Tibial artery (tissue), 4 donors: Measurements from ENCODE around the gene BIRC3.
"Not testable (repeated sequence)": the region's sequence is repeated elsewhere in the genome, so short reads cannot be mapped to it uniquely, and the experiment has no call there.

Experiments used
- DNase-seq, 2 donors: peaks; one replicate each; pipeline ENCODE4 v3.0.0-alpha.2; 2019
- H3K27ac ChIP-seq, 2 donors: fragments of 200-600 bp; sonication (generic) in 1 of 2; 1 replicate in 1 of 2; 2 replicates in 1 of 2; pipeline ENCODE4 v1.5.1; 2018 to 2019; ENCODE audit warnings: mild to moderate bottlenecking in 1 of 2
- H3K27me3 ChIP-seq, 2 donors: fragments of 200-600 bp; sonication (generic) in 1 of 2; one replicate each; pipeline versions ENCODE4 v1.5.1 to v1.6.0; 2016 to 2019
- H3K36me3 ChIP-seq, 3 donors: fragments of 200-600 bp; sonication (generic) in 2 of 3; one replicate each; pipeline ENCODE4 v1.5.1; 2016 to 2019; ENCODE audit warnings: mild to moderate bottlenecking in 2 of 3
- H3K4me1 ChIP-seq, 4 donors: fragments of 200-600 bp; sonication (generic) in 2 of 4; 1 replicate in 3 of 4; 2 replicates in 1 of 4; pipeline ENCODE4 v1.5.1; 2016 to 2019
- H3K4me3 ChIP-seq, 2 donors: fragments of 200-600 bp; sonication (generic) in 1 of 2; 1 replicate in 1 of 2; 2 replicates in 1 of 2; pipeline ENCODE4 v1.5.1; 2018 to 2019; ENCODE audit warnings: mild to moderate bottlenecking in 2 of 2
- H3K9me3 ChIP-seq, 3 donors: fragments of 200-600 bp; sonication (generic) in 1 of 3; one replicate each; pipeline ENCODE4 v1.5.1; 2016 to 2019
- intact Hi-C: fragments of 100-400 bp; cut with DNase I; formaldehyde crosslinking; loops from one replicate; pipeline ENCODE4 v1.15.0; 2023; ENCODE audit warnings: low total_unique reads
- TF ChIP-seq, protein P1 (sequence below), 2 experiments: fragments of 200-600 bp in 1 of 2; fragments of 450-650 bp in 1 of 2; IDR thresholded peaks; one replicate each; pipeline ENCODE4 v1.5.1; 2017 to 2019; ENCODE audit warnings: antibody characterized with exemption in 2 of 2, mild to moderate bottlenecking in 1 of 2, moderate library complexity in 1 of 2

The BIRC3 gene

DNA sequence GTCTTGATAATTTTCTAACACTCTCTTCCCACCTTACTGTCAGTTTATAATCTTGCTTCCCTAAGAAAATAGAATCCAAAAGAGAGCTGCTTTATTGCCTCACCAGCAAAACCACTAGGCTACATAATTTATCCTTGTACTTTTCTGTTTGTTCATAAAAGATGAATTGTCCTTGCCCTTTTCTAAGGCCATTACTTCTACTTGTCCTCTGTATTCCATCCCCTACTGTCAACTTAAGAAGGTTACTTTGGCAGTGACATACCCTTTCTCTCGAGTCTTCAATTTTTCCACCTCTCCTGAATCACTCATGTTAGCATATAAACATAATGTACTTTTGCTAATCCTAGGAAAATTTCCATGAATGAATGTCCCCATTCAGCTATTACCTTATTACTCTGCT is 47.7 kb downstream of the BIRC3 start:
- H3K4me3 ChIP-seq = no peak overlapping the region
- peaks cover 71 to 81% (median 81%) of the 10 kb centered on the region in 3 donors for H3K36me3 ChIP-seq
- peaks cover 0 to 13% (median 5%) of the 10 kb centered on the region in 4 donors for H3K4me1 ChIP-seq
- H3K27me3 ChIP-seq = no peaks in the 10 kb centered on the region
- no peak for DNase-seq
- H3K27ac ChIP-seq = no peak overlapping the region
- intact Hi-C loops = no loop called here
- no peaks in the 10 kb centered on the region for H3K9me3 ChIP-seq
- TF ChIP-seq, protein P1, sequence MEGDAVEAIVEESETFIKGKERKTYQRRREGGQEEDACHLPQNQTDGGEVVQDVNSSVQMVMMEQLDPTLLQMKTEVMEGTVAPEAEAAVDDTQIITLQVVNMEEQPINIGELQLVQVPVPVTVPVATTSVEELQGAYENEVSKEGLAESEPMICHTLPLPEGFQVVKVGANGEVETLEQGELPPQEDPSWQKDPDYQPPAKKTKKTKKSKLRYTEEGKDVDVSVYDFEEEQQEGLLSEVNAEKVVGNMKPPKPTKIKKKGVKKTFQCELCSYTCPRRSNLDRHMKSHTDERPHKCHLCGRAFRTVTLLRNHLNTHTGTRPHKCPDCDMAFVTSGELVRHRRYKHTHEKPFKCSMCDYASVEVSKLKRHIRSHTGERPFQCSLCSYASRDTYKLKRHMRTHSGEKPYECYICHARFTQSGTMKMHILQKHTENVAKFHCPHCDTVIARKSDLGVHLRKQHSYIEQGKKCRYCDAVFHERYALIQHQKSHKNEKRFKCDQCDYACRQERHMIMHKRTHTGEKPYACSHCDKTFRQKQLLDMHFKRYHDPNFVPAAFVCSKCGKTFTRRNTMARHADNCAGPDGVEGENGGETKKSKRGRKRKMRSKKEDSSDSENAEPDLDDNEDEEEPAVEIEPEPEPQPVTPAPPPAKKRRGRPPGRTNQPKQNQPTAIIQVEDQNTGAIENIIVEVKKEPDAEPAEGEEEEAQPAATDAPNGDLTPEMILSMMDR (IDR thresholded peaks at IDR 0.05) = no peak

DNA sequence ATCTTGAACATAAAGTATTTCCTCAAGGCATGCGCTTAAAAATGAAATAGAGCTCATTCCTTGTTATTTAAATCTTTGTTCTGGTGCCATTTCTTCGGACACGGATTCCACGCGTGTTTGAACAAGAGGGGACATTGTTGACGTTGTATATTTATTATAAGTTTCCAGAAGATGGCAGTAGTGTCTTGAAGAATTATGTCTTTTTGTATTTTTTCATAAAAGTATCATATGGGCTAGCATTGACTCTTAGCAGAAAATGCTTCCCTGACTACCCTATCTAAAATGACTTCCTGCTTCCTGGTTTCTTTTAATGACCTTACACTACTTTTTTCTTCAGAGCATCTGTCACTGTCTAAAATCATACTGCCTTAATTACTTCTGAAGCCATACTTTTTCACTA is 50.1 kb downstream of the BIRC3 start:
- TF ChIP-seq, protein P1 (IDR thresholded peaks at IDR 0.05) = no peak
- H3K36me3 ChIP-seq = peaks cover 55 to 65% (median 62%) of the 10 kb centered on the region in 3 donors

DNA sequence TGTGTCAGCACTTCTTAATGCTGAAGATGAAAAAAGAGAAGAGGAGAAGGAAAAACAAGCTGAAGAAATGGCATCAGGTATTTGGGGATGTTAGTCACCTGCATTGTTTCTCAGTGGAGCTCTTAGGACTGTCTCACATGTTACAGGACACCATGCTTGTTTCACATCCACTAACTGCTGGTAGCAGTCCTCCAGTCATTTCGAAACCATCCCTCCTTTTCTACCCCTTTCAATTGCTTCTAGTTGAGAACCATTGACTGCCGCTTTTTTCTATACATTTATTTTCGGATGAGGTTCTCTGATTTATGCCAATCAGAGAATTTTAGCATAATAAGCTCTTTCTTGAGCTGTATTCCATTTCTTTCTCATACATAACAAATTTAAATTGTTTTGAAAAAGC is 51.2 kb downstream of the BIRC3 start:
- Histone ChIP-seq H3K27ac (no peak overlapping the region), H3K36me3 (peaks cover 48 to 54% (median 53%) of the 10 kb centered on the region in 3 donors), H3K4me3 (no peak overlapping the region), H3K4me1 (peaks cover 0 to 9% (median 4%) of the 10 kb centered on the region in 4 donors), H3K9me3 (no peaks in the 10 kb centered on the region), H3K27me3 (no peaks in the 10 kb centered on the region)
- intact Hi-C loops = no loop called here
- no peak for DNase-seq
- TF ChIP-seq, protein P1 (IDR thresholded peaks at IDR 0.05) = no peak

More for the DNA sequence above, 50.1 kb downstream of the BIRC3 start:
- Histone ChIP-seq H3K9me3 (no peaks in the 10 kb centered on the region), H3K4me1 (peaks cover 0 to 9% (median 4%) of the 10 kb centered on the region in 4 donors), H3K27me3 (no peaks in the 10 kb centered on the region), H3K27ac (no peak overlapping the region), H3K4me3 (no peak overlapping the region)
- DNase-seq = no peak
- intact Hi-C loops = no loop called here

DNA sequence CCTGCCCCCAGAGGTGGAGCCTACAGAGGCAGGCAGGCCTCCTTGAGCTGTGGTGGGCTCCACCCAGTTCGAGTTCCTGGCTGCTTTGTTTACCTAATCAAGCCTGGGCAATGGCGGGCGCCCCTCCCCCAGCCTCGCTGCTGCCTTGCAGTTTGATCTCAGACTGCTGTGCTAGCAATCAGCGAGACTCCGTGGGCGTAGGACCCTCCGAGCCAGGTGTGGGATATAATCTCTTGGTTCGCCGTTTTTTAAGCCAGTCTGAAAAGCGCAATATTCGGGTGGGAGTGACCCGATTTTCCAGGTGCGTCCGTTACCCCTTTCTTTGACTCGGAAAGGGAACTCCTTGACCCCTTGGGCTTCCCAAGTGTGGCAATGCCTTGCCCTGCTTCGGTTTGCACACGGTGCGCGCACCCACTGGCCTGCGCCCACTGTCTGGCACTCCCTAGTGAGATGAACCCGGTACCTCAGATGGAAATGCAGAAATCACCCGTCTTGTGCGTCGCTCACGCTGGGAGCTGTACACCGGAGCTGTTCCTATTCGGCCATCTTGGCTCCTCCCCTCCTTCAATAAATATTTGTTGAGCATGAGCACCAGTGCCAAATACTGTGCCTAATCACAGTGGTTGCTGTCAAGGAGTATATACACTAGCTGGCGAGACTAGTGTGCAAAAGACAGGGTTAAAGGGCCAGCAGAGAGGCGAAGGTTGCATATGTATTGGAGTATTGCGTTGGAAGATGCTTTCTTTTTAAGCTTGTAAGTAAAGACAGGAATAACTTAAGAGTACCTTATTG is 57.5 kb downstream of the BIRC3 start:
- H3K27ac ChIP-seq, intact Hi-C loops, DNase-seq, H3K27me3 ChIP-seq, H3K4me1 ChIP-seq, H3K4me3 ChIP-seq, H3K9me3 ChIP-seq: not testable (repeated sequence)
- H3K36me3 ChIP-seq = peaks cover 27 to 35% (median 32%) of the 10 kb centered on the region in 3 donors

DNA sequence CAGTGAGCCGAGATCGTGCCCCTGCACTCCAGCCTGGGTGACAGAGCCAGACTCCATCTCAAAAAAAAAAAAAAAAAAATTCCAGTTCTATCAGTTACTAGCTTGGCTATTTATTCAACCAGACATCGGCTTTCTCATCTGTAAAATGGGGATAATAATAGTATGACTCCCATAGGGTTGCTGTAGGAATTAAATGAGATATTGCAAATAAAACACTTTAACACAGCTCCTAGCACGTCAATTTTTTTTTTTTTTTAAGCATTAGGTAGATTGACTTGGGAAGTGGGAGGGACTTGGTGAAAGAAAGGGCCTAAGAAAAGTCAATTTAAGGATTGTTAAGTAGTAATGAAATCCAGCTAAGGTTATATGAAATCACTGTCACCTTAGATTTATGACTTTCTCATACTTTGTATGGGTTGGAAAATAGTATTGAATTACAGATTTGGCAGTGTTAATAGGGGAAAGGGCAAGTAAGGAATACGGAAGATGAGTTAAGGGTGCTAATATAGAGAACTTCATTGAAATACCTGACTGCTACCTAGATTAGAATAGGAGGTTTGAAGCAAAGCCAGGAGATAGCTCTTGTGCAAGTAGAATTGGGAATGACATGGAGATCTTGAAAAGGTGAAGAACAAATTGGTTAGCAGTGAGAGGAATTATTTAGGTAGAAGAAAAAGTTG is 58.6 kb downstream of the BIRC3 start:
- TF ChIP-seq, protein P1 (IDR thresholded peaks at IDR 0.05) = no peak
- Histone ChIP-seq H3K4me1 (no peaks in the 10 kb centered on the region), H3K9me3 (no peaks in the 10 kb centered on the region), H3K36me3 (peaks cover 37 to 44% (median 42%) of the 10 kb centered on the region in 3 donors), H3K27ac (no peak overlapping the region), H3K4me3 (no peak overlapping the region), H3K27me3 (no peaks in the 10 kb centered on the region)
- intact Hi-C loops = no loop called here
- no peak for DNase-seq

DNA sequence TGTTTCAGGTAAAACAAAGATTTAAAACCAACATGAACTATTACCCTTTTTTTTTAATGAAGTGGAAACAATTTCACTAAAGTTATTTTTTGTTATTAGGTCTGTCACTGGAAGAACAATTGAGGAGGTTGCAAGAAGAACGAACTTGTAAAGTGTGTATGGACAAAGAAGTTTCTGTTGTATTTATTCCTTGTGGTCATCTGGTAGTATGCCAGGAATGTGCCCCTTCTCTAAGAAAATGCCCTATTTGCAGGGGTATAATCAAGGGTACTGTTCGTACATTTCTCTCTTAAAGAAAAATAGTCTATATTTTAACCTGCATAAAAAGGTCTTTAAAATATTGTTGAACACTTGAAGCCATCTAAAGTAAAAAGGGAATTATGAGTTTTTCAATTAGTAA is 60.6 kb downstream of the BIRC3 start:
- intact Hi-C loops = no loop called here
- Histone ChIP-seq H3K27me3 (no peaks in the 10 kb centered on the region), H3K9me3 (no peaks in the 10 kb centered on the region), H3K4me3 (no peak overlapping the region), H3K36me3 (peaks cover 39 to 53% (median 51%) of the 10 kb centered on the region in 3 donors), H3K4me1 (no peaks in the 10 kb centered on the region), H3K27ac (no peak overlapping the region)
- DNase-seq = no peak
- TF ChIP-seq, protein P1 (IDR thresholded peaks at IDR 0.05) = no peak
